Esophagus muscularis mucosa (tissue), 3 donors: ENCODE measurements around the gene TPH1.

Experiments used
- CTCF ChIP-seq, 3 experiments: fragments of 200-600 bp in 2 of 3; fragments of 450-650 bp in 1 of 3; sonication (generic) in 2 of 3; IDR thresholded peaks; one replicate each; pipeline ENCODE4 v1.5.1; 2017 to 2019; ENCODE audit warnings: antibody characterized with exemption in 3 of 3, mild to moderate bottlenecking in 2 of 3, moderate library complexity in 1 of 3
- POLR2A ChIP-seq: fragments of 450-650 bp; IDR thresholded peaks from one replicate; pipeline ENCODE4 v1.6.1; 2017; ENCODE audit warnings: antibody characterized with exemption, moderate library complexity, mild to moderate bottlenecking, low read depth
- POLR2AphosphoS5 ChIP-seq, 2 donors: sonication (generic); formaldehyde crosslinking; IDR thresholded peaks; one replicate each; pipeline ENCODE4 v1.6.1; 2017; ENCODE audit warnings: antibody characterized with exemption in 2 of 2

DNA sequence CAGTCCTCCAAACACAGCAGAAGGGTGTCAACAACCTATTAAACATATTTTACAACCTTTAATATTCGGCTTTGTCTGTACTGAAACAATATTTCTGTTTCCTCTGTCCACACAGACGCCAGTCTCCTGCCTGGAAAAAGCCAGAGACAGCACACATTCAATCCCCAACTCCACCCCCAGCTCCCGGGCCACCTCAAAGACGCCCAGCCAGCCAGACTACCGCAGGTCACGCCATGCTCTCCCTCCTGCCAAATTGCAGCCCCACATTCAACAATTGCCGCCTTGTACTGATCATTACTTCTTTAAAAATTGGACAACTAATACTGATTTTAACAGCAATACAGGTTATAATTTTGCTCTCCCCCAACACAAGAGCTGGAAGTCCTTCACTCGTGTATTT is 34.4 kb downstream of the TPH1 start:
- TF ChIP-seq POLR2A (no peak), CTCF (IDR thresholded peaks at IDR 0.05) (no peak), POLR2AphosphoS5 (IDR thresholded peaks at IDR 0.05) (no peak)
